Measurements from ENCODE around the gene SRRM2. TPM values are rescaled to one million over a fixed set of nuclear protein-coding genes. Genes with fewer than 3 reads are reported as not detected.

Gene SRRM2
- total RNA-seq, 3 donors from 2014 or later: 537 to 551 (median 548) TPM

- Mint-ChIP-seq H3K27me3 (ENCODE audit: low read depth) (peaks cover 12% of the 10 kb centered on the region), H3K9me3 (no peaks in the 10 kb centered on the region), H3K4me3 (no peak overlapping the region), H3K36me3 (ENCODE audit: insufficient read depth) (no peaks in the 10 kb centered on the region), H3K4me1 (ENCODE audit: low read depth) (no peaks in the 10 kb centered on the region)
- DNase-seq (no peak), ATAC-seq (no peak)
These were observed 62.3 kb downstream of the SRRM2 start for GRCh38 chr16:2814551-2815298.

GRCh38 chr16:2815299-2815771 is 62.9 kb downstream of the SRRM2 start:
- ATAC-seq: no peak
- Mint-ChIP-seq H3K36me3 (ENCODE audit: insufficient read depth) (no peaks in the 10 kb centered on the region), H3K4me3 (no peak overlapping the region), H3K9me3 (no peaks in the 10 kb centered on the region), H3K4me1 (ENCODE audit: low read depth) (no peaks in the 10 kb centered on the region), H3K27me3 (ENCODE audit: low read depth) (peaks cover 9% of the 10 kb centered on the region)
- DNase-seq: no peak

GRCh38 chr16:2816751-2817339 is 64.4 kb downstream of the SRRM2 start, which contains the start of gene PRSS21:
Gene PRSS21, plus strand, starts transcription at chr16:2817237. Its CDS starts 32 bp downstream, at chr16:2817269.
- ATAC-seq (peak; percentile 77 to 80), DNase-seq (peak; percentile 32)
- no peaks in the 10 kb centered on the region for H3K9me3 Mint-ChIP-seq
- H3K36me3 Mint-ChIP-seq (ENCODE audit: insufficient read depth): no peaks in the 10 kb centered on the region
- H3K4me1 Mint-ChIP-seq (ENCODE audit: low read depth): no peaks in the 10 kb centered on the region
- peak within 1 kb of the TSS; percentile 46 for H3K4me3 Mint-ChIP-seq
- H3K27me3 Mint-ChIP-seq (ENCODE audit: low read depth): peaks cover 5% of the 10 kb centered on the region

DNA sequence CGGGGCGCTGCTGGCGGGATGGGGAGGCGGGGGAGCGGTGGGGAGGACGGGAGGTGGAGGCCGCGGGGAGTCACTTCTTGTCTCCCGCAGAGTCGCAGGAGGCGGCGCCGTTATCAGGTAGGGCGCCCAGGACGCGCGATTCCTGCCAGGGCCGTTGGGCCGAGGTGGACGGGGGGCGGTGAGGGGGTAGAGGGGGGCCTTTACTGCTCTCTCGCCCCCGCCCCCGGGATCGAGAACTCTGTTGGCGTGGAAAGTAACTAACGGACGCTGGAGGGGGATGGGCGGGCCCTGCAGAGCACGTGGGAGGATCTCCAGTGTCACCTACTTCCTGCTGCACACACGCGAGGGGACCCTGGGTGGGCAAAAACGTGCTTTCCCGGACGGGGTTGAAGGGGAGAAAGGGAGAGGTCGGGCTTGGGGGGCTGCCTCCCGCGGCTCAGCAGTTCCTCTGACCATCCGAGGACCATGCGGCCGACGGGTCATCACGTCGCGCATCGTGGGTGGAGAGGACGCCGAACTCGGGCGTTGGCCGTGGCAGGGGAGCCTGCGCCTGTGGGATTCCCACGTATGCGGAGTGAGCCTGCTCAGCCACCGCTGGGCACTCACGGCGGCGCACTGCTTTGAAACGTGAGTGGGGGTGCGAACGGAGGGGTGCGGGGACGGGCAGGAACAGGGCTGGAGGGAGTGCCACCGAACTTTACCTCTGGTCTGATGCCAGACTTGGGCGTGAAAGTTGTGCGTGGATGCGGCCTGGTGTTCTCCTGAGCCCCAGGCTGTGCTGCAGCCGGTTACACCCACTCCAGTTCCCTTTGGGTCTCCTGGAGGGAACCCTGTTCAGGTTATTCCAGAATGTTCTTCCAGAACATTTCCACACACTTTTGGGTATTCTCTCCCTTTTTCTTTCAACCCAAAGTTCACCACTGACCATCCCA is 65.2 kb downstream of the SRRM2 start:
- no peaks in the 10 kb centered on the region for H3K4me1 Mint-ChIP-seq (ENCODE audit: low read depth)
- H3K36me3 Mint-ChIP-seq (ENCODE audit: insufficient read depth): no peaks in the 10 kb centered on the region
- H3K4me3 Mint-ChIP-seq: peak overlapping the region; percentile 46
- H3K9me3 Mint-ChIP-seq: no peaks in the 10 kb centered on the region
- ATAC-seq: peak; percentile 30 to 32
- peaks cover 3% of the 10 kb centered on the region for H3K27me3 Mint-ChIP-seq (ENCODE audit: low read depth)
- DNase-seq: no peak

DNA sequence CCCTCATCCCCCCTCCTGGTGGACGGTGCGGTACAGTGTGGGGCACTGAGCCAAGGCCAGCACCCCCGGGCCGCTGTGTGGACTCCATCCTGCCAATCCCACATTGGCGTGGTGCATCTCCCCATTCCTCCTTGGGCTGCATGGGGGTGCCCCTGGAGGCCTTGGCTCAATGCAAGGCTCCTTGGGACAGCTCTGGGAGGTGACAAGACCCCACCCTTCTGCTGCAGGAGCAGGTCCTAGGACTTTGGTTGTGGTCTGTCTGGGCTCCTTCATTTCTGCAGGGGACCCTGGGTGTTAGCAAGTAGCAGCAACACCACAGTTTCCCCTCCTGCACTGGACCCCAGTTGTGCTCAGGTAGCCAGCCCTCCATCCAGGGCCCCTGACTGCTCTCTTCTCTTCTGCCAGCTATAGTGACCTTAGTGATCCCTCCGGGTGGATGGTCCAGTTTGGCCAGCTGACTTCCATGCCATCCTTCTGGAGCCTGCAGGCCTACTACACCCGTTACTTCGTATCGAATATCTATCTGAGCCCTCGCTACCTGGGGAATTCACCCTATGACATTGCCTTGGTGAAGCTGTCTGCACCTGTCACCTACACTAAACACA is 65.9 kb downstream of the SRRM2 start:
- Mint-ChIP-seq H3K27me3 (ENCODE audit: low read depth) (peaks cover 3% of the 10 kb centered on the region), H3K4me3 (peak overlapping the region; percentile 6), H3K36me3 (ENCODE audit: insufficient read depth) (no peaks in the 10 kb centered on the region), H3K4me1 (ENCODE audit: low read depth) (no peaks in the 10 kb centered on the region), H3K9me3 (no peaks in the 10 kb centered on the region)
- ATAC-seq (no peak), DNase-seq (no peak)

- Mint-ChIP-seq H3K4me3 (no peak overlapping the region), H3K36me3 (ENCODE audit: insufficient read depth) (no peaks in the 10 kb centered on the region), H3K9me3 (no peaks in the 10 kb centered on the region), H3K4me1 (ENCODE audit: low read depth) (no peaks in the 10 kb centered on the region), H3K27me3 (ENCODE audit: low read depth) (peaks cover 2% of the 10 kb centered on the region)
- no peak for DNase-seq
- no peak for ATAC-seq
These were observed 66.9 kb downstream of the SRRM2 start for GRCh38 chr16:2819179-2819938.

DNA sequence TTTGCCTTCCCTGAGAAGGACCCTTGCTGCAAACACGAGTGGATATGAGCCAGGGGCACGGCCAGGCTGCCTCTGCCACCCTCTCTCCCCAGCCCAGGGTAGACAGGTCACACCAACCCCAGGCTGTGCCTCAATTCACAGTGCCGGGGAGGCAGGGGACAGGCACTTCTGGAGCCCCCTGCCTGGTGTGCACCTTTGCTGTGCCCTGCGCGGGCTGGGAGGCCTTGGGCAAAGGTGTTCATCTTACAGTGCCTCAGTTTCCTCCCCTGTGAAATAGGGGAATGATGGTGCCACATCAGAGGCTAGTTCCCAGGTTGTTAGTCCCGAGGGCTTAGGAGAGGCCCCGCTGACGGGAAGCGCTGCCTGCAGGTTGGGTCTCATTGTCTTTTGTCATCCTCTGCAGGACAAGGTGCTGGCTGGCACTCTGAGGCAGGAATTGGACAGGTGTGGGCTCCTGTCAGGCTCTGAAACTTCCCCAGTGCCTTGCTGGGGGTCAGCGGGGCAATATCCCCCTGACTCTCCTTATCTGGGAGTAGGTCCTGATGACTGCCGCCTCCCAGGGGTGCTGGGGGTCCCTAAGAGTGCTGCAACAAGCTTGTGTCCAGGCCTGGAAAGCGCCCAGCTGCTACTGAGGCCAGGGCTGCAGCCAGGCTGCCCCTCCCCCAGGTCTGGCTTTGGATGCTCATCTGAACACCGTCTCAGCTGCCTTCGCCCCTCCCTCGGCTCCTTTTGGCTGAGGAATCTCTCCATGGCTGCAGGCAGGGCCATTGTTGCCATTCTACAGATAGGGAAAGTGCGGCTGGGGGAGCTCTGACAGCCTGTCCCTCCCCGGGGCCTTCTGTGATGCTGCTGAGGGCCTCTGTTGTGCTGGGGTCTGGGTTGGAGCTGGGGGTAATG is 67.7 kb downstream of the SRRM2 start:
- H3K27me3 Mint-ChIP-seq (ENCODE audit: low read depth): peaks cover 2% of the 10 kb centered on the region
- no peak overlapping the region for H3K4me3 Mint-ChIP-seq
- no peaks in the 10 kb centered on the region for H3K36me3 Mint-ChIP-seq (ENCODE audit: insufficient read depth)
- H3K4me1 Mint-ChIP-seq (ENCODE audit: low read depth): no peaks in the 10 kb centered on the region
- H3K9me3 Mint-ChIP-seq: no peaks in the 10 kb centered on the region
- no peak for DNase-seq
- ATAC-seq: no peak

Other genes with a start within 250 kb of the SRRM2 start
- gene ATP6V0C, start 238.7 kb upstream of the SRRM2 start, total RNA-seq: 100 to 1,000 TPM; 184 to 198 (median 188) TPM
- 10 to 100 TPM; 32.0 to 35.3 (median 35.0) TPM for gene AMDHD2, start 232.3 kb upstream of the SRRM2 start, total RNA-seq
- gene CEMP1, start 221.2 kb upstream of the SRRM2 start, total RNA-seq: under 1 TPM; 0.16 to 0.60 (median 0.38) TPM
- gene PDPK1, start 214.6 kb upstream of the SRRM2 start, total RNA-seq: 10 to 100 TPM; 47.1 to 55.3 (median 54.3) TPM
- gene KCTD5, start 70.1 kb upstream of the SRRM2 start, total RNA-seq: 10 to 100 TPM; 38.7 to 56.1 (median 42.0) TPM
- gene PRSS27, start 32.4 kb upstream of the SRRM2 start, total RNA-seq: 1 to 10 TPM in 1 of 3 donors, under 1 TPM in 2; 0.76 to 1.2 (median 0.84) TPM
- 100 to 1,000 TPM; 223 to 320 (median 298) TPM for gene ELOB, start 24.6 kb downstream of the SRRM2 start, total RNA-seq
- gene PRSS33, start 34.9 kb downstream of the SRRM2 start, total RNA-seq: under 1 TPM in 2 of 3 donors, not detected in 1; 0.13 to 0.32 TPM
- not detected for gene PRSS41, start 45.8 kb downstream of the SRRM2 start, total RNA-seq
- gene PRSS21, start 64.6 kb downstream of the SRRM2 start, total RNA-seq: 10 to 100 TPM in 2 of 3 donors, 1 to 10 TPM in 1; 8.9 to 16.1 (median 13.2) TPM
- under 1 TPM in 1 of 3 donors, not detected in 2; 0.33 TPM for gene ZG16B, start 77.7 kb downstream of the SRRM2 start, total RNA-seq
- gene PRSS22, start 105.5 kb downstream of the SRRM2 start, total RNA-seq: under 1 TPM in 1 of 3 donors, not detected in 2; 0.37 TPM
- 10 to 100 TPM; 25.7 to 28.7 (median 28.5) TPM for gene FLYWCH2, start 130.6 kb downstream of the SRRM2 start, total RNA-seq
- gene FLYWCH1, start 159.3 kb downstream of the SRRM2 start, total RNA-seq: 10 to 100 TPM; 39.8 to 47.9 (median 46.8) TPM
- gene KREMEN2, start 211.6 kb downstream of the SRRM2 start, total RNA-seq: under 1 TPM in 2 of 3 donors, not detected in 1; 0.11 TPM
- gene PAQR4, start 216.7 kb downstream of the SRRM2 start, total RNA-seq: 10 to 100 TPM; 17.4 to 24.9 (median 22.6) TPM
- gene PKMYT1, start 227.8 kb downstream of the SRRM2 start, total RNA-seq: 10 to 100 TPM; 53.1 to 79.1 (median 66.0) TPM